ENCODE results near the gene INSIG1.

The INSIG1 gene

DNA sequence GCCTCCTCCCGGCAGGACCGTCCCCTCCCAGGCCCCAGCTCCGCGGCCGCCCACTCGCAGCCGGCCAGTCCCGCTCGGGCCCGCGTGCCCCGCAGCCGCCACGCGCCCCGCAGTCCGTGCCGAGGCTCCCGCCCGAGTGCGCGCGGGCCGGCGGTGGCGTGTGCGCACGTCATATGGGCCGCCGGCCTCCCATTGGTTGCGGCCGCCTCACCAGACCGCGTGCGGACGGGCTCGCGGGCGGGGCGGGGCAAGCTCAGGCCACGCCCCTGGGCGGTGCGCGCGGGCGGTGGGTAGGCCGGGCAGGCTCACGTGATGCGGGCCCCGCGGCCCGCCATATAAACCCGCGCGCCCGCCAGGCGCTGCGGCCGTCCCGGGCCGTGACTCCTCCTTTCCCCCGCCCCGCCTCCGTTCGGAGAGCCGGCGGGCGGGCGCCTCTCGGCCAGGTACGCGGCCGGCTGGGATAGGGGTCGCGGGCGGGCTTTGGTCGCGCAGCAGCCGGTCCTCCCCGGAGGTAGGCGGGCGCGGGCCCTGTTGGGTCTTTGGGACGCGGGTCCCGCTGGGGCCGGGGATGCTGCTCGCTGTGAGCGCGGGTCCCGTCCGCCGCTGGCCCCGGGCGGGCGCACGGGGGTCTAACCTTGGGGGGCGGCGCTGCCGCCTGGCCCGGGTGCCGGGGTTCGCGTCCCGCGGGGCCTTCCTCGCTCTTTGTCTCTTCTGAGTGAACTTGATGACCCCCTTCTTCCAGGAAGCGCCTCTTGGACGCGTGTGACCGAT lies at the start of gene INSIG1:
Gene INSIG1, plus strand, starts transcription at position 362 of the 771 bp plus-strand sequence. Its CDS starts 408 bp downstream, at position 770.
- FAIRE-seq = peak; percentile 42
- DNase-seq (ENCODE audit: insufficient read length, low spot score) = peak; percentile 95

DNA sequence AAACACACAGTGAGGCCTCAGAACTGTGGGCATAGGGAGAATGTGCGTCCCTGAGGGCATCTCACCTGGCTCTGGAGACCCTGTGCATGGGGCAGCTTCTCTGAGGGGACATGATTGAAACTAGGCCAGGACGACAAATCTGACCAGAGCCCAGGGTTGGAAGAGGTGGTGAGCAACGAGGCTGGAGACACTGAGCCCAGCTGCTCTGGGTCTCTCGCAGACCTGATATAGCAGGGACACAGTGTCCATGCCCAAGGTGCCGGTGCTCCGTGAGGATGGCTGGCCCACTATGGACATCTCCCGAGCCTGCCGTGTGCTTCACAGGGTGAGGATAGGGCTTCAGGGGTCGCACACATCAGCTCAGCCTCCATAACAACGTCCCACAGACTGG lies 49.3 kb upstream of the INSIG1 start:
- no peak for FAIRE-seq
- DNase-seq (ENCODE audit: insufficient read length, low spot score) = no peak

DNA sequence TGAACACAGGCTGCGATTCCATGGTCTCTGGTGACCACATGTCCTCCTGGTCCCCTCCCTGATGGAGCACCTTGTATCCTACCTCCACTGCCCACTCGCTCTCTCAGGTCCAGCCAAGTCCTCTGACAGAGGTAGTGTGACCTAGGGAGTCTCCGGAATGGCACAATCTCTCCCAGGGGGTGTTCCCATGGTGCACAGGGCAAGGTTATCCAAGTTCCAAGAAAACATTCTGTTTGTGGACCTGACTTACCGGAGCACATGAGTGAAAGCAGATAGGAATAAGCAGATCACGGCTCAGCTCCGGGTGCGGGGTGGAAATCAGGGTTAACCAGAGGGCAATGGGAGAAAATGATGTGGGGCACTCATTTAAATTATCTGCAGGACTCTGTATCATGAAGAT lies 45.8 kb upstream of the INSIG1 start:
- FAIRE-seq (no peak), DNase-seq (ENCODE audit: insufficient read length, low spot score) (no peak)

DNA sequence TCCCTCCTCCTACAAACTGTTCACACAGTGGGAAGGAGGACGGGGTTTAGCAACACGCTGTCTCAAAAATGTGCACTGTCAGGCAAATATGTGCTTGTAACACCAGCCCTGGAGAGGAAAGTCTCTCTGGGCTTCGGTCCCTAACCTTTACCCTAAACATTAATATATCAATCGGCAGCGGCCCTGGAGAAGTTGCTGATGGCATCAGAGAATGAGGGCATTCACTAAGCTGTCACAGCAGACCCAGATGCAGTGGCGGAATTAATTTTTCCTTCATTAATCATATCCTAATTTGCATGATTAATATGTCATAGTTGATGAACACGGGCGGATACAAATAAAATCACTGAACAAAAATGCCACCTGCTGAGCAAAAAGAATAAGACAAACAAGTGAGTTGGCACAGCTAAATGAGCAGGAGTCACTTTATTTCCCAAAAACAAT lies 45.2 kb upstream of the INSIG1 start:
- no peak for FAIRE-seq
- DNase-seq (ENCODE audit: insufficient read length, low spot score) = no peak

DNA sequence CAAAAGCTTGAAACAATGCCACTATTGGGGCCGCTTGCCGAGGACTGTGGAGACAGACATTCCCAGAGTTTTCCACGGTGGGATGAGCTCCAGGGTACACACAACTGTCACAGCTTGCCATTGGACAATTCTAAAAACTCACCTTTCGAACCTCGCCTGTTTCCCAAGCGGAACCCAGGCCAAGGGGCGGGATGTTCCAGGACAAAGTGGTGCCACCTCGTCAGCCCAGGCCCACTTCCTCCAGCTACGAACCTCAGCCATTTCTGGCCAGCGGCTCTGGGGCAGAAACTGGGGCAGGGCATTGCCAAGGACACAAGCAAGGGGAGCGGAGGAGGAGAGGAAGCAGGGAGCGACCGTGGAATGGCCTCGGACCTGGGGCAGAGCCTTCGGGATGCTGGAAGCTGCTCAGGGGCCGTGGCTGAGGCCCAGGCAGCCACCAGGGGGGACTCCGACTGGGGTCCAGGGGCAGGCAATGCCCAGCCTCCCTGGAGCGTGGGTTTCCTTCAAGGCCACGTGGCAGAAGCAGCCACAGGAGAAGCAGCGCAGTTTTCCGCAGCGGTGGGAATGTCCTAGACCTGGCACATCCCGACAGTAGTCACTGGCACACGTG lies 44.7 kb upstream of the INSIG1 start:
- no peak for DNase-seq (ENCODE audit: insufficient read length, low spot score)
- no peak for FAIRE-seq

DNA sequence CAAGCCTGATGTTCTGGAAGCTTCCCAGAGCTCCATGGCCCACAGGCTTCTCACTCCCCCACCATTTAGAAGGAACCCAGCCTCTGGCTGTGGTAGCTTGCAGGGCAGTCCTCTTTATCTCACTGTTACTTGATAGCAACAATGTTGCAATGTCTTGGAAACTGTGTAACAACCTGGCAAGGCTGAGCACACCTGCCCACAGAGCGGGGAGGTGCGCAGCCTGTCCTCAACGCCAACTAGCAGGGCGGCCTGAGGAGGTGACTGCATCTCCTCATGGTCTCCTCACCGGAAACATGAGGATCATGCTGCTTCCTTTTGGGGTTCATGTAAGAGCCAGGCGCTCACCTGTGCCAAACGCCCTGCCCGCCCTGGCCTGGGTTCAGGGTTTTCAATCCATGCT lies 43.7 kb upstream of the INSIG1 start:
- FAIRE-seq = no peak
- DNase-seq (ENCODE audit: insufficient read length, low spot score) = no peak

DNA sequence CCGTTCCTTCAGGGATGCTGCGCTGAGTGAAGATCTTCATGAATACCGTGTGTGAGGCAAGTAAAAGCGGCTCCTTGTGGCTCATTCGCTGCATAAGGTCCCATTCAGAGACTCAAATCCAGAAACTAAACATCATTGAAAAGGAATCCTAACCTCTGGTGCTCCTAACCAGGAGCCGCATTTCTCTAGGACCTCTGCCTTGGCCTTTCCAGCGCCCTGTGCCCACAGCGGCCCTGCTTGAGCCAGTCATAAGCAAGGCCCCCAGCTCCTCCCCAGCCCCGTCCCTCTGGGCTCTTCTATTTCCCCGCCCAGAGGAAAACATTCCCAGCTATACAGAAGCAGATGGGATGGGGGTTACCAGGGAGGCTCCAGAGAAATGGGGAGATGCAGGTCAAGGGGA lies 42.6 kb upstream of the INSIG1 start:
- DNase-seq (ENCODE audit: insufficient read length, low spot score) (no peak), FAIRE-seq (no peak)

DNA sequence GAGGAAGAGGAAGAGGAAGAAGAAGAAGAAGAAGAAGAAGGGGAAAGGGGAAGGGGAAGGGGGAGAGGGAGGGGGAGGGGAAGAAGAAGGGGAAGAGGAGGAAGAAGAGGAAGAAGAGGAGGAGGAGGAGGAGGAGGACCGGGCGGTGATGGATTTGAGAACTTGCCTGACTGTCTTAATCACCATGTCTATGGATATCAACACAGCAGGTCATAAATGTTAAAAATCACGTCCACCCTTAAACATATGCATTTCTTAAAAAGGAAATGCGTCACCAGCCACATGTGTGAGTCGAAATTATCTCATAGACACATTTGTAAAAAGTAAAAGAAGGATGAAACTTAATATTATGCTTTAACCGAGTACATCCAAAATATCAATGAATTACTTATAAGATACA lies 42.1 kb upstream of the INSIG1 start:
- no peak for FAIRE-seq

DNA sequence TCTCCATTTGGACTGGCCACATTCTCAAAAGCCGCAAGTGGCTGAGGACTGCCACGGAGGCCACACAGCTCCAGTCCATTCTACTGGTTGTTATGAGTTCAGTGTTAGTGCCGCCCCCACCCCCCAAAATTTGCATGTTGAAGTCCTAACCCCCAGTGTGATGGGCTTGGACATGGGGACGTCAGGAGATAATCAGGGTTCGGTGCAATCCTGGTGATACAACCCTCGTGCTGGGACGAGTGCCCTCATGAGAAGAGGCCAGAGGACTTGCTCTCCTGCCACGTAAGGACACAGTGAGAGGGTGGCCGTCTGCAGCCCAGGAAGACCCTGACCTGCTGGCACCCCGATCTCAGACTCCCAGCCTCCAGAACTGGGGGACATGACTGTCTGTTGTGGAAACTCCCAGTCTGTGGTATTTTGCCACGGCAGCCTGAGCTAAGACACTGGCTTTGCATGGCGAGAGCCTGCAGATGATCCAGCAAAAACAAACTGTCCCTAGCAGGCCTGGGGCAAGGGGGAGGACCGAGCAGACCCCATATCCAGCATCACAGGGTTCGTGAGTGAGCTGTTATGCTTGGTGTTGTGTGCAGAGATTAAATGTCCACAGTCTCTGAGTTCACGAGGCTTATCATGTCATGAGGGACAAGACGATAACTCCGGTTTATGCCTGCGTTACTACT lies 41.5 kb upstream of the INSIG1 start:
- FAIRE-seq = no peak
- no peak for DNase-seq (ENCODE audit: insufficient read length, low spot score)

More for the DNA sequence above, 42.1 kb upstream of the INSIG1 start:
- no peak for DNase-seq (ENCODE audit: insufficient read length, low spot score)

DNA sequence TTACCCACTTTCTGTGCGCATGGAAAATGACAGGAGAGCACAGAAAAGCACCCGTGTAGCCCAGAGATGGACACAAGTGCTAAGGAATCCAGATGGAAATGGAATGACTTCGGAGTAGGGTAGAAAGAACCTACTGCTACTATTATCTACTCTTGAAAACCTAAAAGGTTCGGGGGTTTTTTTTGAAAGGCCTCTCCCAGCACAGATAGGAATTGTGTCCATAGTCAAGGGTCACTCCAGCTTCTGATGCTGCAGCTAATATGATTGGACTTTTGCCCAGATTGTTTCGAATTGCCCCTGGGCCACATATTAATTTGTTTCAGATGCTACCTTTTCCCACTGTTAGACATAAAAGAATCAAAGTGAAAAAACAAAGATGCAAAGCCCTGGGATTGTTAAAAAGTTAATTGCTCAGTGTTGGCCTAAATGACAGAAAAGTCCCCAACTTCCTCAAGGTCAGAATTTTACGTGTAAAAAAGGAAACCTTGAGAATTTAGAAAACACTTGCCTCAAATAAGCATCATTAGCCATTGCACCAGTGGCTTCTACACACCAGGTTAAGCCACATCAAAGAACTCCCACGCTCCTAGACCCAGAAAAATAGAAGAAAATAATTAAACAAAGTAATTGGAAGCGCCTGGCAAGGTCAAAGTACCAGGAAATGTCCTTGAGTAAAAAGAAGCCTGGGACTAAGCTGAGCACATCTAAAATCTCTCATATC lies 40.8 kb upstream of the INSIG1 start:
- FAIRE-seq = no peak

DNA sequence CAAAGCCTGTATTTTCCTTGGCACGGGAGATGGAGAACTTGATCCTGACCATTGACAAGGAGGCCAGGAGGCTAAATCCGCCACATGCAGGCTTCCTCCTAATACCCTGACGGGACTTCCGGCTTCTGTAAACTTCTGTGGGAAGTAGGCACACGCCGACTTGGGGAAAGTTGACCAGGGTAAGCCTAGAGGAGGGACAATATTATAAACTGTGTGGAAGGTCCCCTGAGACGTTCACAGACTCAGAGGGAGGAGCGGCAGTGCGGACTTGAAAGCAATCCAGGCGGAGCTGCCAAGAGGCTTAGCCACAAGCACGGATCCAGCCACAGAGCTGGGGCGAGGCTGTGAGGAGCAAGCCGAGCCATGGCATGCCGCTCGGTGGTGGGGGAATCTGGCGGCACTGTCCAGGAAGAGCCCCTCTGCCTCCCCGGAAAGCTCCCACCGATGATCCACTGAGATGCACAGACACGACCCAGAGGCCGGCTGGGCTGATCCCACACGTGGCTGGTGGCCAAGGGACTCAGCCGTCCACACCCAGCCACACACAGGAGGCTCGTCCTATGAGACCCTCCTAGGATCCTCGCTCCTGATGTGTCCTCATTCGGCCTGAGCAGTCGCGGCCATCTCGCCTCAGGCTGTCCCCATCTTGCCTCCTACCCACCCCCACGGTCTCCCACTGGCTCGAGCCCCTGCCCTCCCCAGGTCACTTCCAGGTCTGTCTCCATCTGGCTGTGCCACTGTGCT lies 40.0 kb upstream of the INSIG1 start:
- DNase-seq (ENCODE audit: insufficient read length, low spot score) (no peak), FAIRE-seq (no peak)

More for the DNA sequence above, 40.8 kb upstream of the INSIG1 start:
- DNase-seq (ENCODE audit: insufficient read length, low spot score) = no peak

DNA sequence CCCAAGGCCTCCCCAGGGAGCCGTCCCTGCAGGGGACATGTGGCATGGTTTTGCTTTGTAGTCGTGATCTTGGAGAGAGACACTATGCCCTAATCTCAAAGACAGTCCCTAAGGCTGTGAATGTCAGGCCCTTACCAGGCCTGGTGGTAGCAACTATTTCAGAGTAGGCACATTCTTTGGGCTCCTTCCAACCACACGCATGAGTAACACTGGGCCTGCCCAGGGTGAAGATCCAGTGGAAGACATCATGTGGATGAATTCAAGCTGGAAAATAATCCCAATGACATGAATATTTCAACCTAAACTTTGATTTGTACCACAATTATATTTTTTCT lies 39.5 kb upstream of the INSIG1 start:
- no peak for FAIRE-seq
- no peak for DNase-seq (ENCODE audit: insufficient read length, low spot score)

DNA sequence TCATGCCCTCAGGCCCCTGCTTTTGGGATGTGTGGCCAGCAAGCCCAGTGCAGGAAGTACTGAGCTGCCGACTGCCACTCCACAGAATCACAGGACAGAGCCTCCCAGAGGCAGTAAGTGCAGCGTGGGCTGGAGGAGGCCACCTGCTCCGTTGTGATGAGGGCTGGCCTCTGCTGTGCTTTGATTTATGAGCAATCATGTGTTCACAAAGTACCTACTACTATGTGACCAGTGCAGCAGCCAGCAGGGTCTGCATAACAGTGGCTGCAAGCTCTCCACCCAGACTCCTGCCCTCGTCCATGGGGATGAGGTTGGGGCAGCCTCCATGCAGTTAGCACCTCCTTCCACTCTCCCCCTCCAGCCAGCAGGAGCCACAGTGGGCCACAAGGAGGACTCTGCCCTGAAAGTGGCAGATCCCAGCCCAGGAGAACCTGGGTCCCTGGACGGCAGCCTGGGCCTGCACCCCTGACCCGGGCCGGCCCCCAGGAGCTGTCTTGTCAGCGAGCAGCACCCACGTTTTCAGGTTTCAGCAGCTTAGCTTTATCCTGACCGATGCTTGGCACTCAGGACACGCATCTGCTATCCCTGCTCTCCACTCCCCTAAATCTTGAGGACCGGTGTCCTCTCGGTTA lies 37.7 kb upstream of the INSIG1 start:
- no peak for FAIRE-seq
- DNase-seq (ENCODE audit: insufficient read length, low spot score) = no peak

DNA sequence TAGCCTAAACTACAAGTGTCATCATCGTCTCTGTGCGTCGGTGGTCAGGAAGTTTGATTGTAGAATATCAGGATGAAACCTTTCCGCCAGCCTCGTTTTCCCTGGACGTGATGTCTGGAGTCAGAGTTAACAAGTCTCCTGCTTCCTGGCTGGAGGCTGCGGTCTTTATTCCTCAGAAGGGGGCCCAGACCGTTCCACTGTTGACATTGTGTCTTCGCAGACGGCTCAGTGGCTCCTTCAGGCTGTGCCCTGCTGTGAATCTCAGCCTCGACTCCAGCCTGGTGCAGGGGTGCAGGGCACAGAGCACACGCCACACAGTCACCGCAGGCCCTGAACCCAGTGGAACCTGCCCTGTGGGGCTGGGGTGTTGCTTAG lies 37.2 kb upstream of the INSIG1 start:
- no peak for DNase-seq (ENCODE audit: insufficient read length, low spot score)
- no peak for FAIRE-seq

DNA sequence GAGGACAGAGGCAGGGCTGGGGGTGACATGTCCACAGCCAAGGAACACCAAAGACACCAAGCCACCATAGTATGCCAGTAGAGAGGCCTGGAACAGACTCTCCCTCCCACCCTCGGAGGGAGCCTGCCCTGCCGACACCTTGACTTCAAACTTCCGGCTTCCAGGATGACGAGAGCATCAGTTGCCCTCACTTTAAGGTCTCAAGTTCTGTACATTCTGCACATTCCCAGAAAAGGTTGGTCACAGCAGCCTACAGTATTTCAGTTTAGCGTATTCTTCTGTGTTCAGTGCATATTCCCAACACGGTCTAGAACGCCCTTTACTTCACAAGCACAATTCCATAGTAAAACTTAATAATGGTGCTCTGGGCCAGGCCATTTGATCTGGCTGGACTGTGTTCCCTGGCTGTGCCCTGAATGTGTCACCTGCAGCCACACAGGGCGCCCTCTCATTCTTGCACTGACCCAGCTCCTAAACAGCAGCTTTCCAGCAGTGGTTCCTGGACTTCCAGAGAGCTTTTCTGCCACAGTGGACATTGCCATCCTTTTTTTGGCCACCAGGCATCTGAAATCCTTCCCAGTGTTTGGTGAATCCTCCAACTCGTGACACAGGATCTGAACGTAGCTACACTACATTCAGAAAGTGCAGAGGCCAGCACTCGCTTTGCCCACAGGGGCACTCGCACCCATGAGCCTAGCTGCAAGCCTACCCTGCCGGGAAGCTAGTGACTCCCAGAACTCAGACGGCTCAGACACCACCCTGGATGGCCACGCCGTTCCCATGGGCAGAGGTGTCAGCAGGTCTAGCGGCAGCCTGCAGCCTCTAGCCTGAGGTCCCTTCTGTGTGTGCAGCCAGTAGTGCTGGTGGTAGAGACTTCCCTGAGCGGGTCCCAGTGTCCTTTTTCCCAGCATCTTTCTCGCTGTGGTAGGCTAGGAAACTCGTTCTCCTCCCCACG lies 36.4 kb upstream of the INSIG1 start:
- DNase-seq (ENCODE audit: insufficient read length, low spot score) = no peak

DNA sequence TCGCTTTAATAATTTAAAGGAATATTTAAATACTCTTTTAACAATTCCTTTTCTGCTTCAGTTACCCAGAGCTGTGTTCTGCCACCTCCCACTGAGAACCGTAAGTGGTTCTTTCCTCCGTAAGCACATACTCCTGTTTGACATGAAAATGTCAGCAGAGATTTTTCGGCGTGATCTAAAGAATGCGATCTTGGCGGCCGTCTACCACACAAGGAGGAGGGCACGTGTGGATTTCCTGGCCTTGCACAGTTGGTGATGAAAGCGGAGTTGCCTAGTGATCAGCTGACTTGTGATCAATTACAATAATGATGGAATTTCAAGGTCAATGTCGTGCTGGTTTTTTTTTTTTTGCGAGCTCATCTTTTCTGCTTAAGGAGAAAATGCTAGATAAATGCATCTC lies 35.6 kb upstream of the INSIG1 start:
- no peak for DNase-seq (ENCODE audit: insufficient read length, low spot score)
- FAIRE-seq = no peak

More for the DNA sequence above, 36.4 kb upstream of the INSIG1 start:
- FAIRE-seq = no peak

DNA sequence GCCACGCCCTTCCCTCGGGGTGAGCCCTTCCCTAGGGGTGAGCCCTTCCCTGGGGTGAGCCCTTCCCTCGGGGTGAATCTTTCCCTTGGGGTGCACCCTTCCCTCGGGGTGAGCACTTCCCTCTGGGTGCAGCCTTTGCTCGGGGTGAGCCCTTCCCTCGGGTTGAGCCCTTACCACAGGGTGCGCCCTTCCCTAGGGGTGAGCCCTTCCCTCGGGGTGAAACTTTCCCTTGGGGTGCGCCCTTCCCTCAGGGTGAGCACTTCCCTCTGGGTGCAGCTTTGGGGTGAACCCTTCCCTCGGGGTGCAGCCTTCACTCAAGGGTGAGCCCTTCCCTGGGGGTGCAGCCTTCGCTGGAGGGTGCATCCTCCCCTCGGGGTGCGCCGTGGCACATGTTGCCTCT lies 34.6 kb upstream of the INSIG1 start:
- DNase-seq (ENCODE audit: insufficient read length, low spot score) = no peak
- FAIRE-seq = no peak

DNA sequence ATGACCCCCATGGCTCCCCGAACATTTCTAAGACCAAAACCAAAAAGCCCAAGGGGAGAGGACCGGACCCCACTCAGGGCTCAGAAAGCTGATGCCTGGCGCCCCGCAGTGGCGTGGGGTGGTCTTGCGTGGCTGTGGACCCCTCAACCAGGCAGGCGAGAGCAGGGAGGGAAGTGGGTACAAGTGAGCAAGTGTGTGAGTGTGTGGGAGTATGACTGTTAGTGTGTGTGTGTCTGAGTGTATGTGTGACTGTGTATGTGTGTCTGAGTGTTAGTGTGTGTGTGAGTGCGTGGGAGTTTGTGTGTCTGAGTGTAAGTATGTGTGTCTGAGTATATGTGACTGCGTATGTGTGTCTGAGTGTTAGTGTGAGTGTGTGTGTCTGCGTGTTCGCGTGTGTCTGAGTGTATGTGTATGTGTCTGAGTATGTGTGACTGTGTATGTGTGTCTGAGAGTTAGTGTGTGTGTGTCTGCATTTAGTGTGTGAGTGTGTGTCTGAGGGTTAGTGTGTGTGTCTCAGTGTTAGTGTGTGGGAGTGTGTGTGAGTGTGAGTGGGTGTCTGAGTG lies 34.0 kb upstream of the INSIG1 start:
- DNase-seq (ENCODE audit: insufficient read length, low spot score) (no peak), FAIRE-seq (no peak)

DNA sequence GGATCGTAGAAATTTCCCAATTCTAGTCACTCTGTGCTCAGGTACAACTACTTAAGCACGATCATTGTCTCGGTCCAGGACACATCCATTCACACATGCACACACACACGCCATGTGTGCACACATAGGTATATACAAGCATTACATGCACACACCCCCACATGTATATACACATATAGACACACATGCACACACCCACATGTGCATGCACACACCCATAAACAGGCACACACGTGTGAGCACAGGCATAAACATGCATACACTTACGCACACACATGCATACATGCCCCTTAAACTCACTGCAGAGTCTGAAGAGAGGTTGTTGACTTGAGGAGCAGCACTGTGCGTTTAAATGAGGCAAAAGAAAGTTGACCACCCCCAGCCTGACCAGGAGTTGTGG lies 32.5 kb upstream of the INSIG1 start:
- no peak for FAIRE-seq

More for the DNA sequence above, 32.5 kb upstream of the INSIG1 start:
- DNase-seq (ENCODE audit: insufficient read length, low spot score) = no peak

All from GM19239 (cell line).